ENCODE results near the gene PLXNA4. TPM values are rescaled to one million over a fixed set of nuclear protein-coding genes. Genes with fewer than 3 reads are reported as not detected.

Gene PLXNA4
- total RNA-seq, 2 experiments from 2014 or later, result 0.18 to 0.70 TPM

GRCh38 chr7:132182992-132183391, 393.3 kb downstream of the PLXNA4 start:
- no peak for ATAC-seq
- no peaks in the 10 kb centered on the region for H3K27me3 Mint-ChIP-seq
- POLR2A ChIA-PET, result no interaction called here

GRCh38 chr7:132181946-132182685, 394.2 kb downstream of the PLXNA4 start:
- ATAC-seq, result no peak
- no peak overlapping the region for H3K4me3 Mint-ChIP-seq
- ChIA-PET CTCF (no interaction called here), POLR2A (no interaction called here)
- no peak overlapping the region for H3K27ac Mint-ChIP-seq
- H3K4me1 Mint-ChIP-seq (ENCODE audit: low read depth), result no peaks in the 10 kb centered on the region
- peaks cover 6% of the 10 kb centered on the region for H3K9me3 Mint-ChIP-seq
- no peak for TF ChIP-seq CTCF (IDR thresholded peaks at IDR 0.05)
- no peaks in the 10 kb centered on the region for H3K36me3 Mint-ChIP-seq (ENCODE audit: low read depth)
- no peaks in the 10 kb centered on the region for H3K27me3 Mint-ChIP-seq
- no peak for DNase-seq
- intact Hi-C loops (cut with micrococcal nuclease), result no loop called here

More at GRCh38 chr7:132182992-132183391, 393.3 kb downstream of the PLXNA4 start:
- intact Hi-C loops (cut with micrococcal nuclease), result no loop called here
- H3K4me1 Mint-ChIP-seq (ENCODE audit: low read depth), result no peaks in the 10 kb centered on the region
- DNase-seq, result no peak
- H3K4me3 Mint-ChIP-seq, result no peak overlapping the region
- TF ChIP-seq CTCF (IDR thresholded peaks at IDR 0.05), result no peak
- H3K27ac Mint-ChIP-seq, result no peak overlapping the region
- H3K36me3 Mint-ChIP-seq (ENCODE audit: low read depth), result no peaks in the 10 kb centered on the region
- peaks cover 9% of the 10 kb centered on the region for H3K9me3 Mint-ChIP-seq
- CTCF ChIA-PET, result no interaction called here

- H3K4me3 Mint-ChIP-seq, result no peak overlapping the region
- TF ChIP-seq CTCF (IDR thresholded peaks at IDR 0.05), result no peak
- POLR2A ChIA-PET, result no interaction called here
- no peaks in the 10 kb centered on the region for H3K27me3 Mint-ChIP-seq
- H3K36me3 Mint-ChIP-seq (ENCODE audit: low read depth), result no peaks in the 10 kb centered on the region
- no peaks in the 10 kb centered on the region for H3K4me1 Mint-ChIP-seq (ENCODE audit: low read depth)
- no peaks in the 10 kb centered on the region for H3K9me3 Mint-ChIP-seq
- no peak overlapping the region for H3K27ac Mint-ChIP-seq
- DNase-seq, result no peak
- ATAC-seq, result no peak
- intact Hi-C loops (cut with micrococcal nuclease), result no loop called here
- CTCF ChIA-PET, result no interaction called here
Observed at GRCh38 chr7:132181371-132181770, 394.9 kb downstream of the PLXNA4 start.

GRCh38 chr7:132180481-132180880, 395.8 kb downstream of the PLXNA4 start:
- ChIA-PET POLR2A (no interaction called here), CTCF (interaction anchor here (0.9 kb wide), 1 partner anchor 90 kb away, joined by 3 read pairs; no protein-coding TSS in a partner anchor)
- H3K4me1 Mint-ChIP-seq (ENCODE audit: low read depth), result no peaks in the 10 kb centered on the region
- TF ChIP-seq CTCF (IDR thresholded peaks at IDR 0.05), result no peak
- no peaks in the 10 kb centered on the region for H3K9me3 Mint-ChIP-seq
- H3K36me3 Mint-ChIP-seq (ENCODE audit: low read depth), result no peaks in the 10 kb centered on the region
- ATAC-seq (no peak), DNase-seq (no peak)
- no peaks in the 10 kb centered on the region for H3K27me3 Mint-ChIP-seq
- no peak overlapping the region for H3K27ac Mint-ChIP-seq
- H3K4me3 Mint-ChIP-seq, result no peak overlapping the region
- intact Hi-C loops (cut with micrococcal nuclease), result no loop called here

GRCh38 chr7:132179681-132180080, 396.6 kb downstream of the PLXNA4 start:
- Mint-ChIP-seq H3K27me3 (no peaks in the 10 kb centered on the region), H3K9me3 (no peaks in the 10 kb centered on the region), H3K36me3 (ENCODE audit: low read depth) (no peaks in the 10 kb centered on the region), H3K27ac (no peak overlapping the region), H3K4me1 (ENCODE audit: low read depth) (no peaks in the 10 kb centered on the region), H3K4me3 (no peak overlapping the region)
- DNase-seq, result no peak
- no peak for TF ChIP-seq CTCF (IDR thresholded peaks at IDR 0.05)
- ChIA-PET POLR2A (no interaction called here), CTCF (no interaction called here)
- no peak for ATAC-seq
- intact Hi-C loops (cut with micrococcal nuclease), result no loop called here

Measured in activated CD8-positive, alpha-beta T cell treated with anti-CD3 and anti-CD28 coated beads for 36 hours (primary cell).